HEK293 (cell line): Measurements from ENCODE around the gene PLPP1.

Source experiments
- TCF7L2 ChIP-seq: IDR thresholded peaks from 2 replicates; pipeline ENCODE4 v1.6.1; 2011; ENCODE audit warnings: low read depth, mild to moderate bottlenecking, inconsistent platforms, low read length, moderate library complexity, borderline replicate concordance
- ZNF175 ChIP-seq: fragments of 450-650 bp; formaldehyde crosslinking; IDR thresholded peaks from 2 replicates; pipeline ENCODE4 v1.5.1; 2016; ENCODE audit warnings: missing biosample characterization, missing genetic modification characterization
- ZNF23 ChIP-seq: fragments of 450-650 bp; formaldehyde crosslinking; IDR thresholded peaks from 2 replicates; pipeline ENCODE4 v1.5.1; 2016; ENCODE audit warnings: missing biosample characterization, missing genetic modification characterization, borderline replicate concordance
- TF ChIP-seq, protein P1 (sequence below): fragments of 450-650 bp; formaldehyde crosslinking; IDR thresholded peaks from 2 replicates; pipeline ENCODE4 v1.5.1; 2016; ENCODE audit warnings: missing biosample characterization, missing genetic modification characterization
- TF ChIP-seq, protein P2 (sequence below): fragments of 450-650 bp; formaldehyde crosslinking; IDR thresholded peaks from 2 replicates; pipeline ENCODE4 v1.5.1; 2017; ENCODE audit warnings: missing biosample characterization, missing genetic modification characterization

DNA sequence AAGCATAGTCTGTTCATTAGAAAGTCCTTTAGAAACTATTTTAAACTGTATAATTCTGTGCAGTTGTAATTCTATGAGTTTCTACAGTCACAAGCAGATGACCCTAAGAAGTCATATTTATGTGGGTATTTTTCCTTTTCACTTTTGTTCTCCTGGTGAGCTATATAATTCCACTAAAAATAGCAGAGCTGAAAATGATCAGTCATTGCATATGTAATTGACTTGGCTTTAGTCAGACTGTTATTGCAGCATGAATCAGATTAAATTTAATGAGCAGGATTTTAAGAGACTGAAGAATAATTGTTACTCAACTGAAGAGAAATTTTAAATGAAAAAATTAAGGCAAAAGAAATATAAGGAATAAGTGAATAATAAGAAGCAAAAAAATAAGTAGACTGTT lies 118.5 kb downstream of the PLPP1 start:
- TF ChIP-seq, protein P1, sequence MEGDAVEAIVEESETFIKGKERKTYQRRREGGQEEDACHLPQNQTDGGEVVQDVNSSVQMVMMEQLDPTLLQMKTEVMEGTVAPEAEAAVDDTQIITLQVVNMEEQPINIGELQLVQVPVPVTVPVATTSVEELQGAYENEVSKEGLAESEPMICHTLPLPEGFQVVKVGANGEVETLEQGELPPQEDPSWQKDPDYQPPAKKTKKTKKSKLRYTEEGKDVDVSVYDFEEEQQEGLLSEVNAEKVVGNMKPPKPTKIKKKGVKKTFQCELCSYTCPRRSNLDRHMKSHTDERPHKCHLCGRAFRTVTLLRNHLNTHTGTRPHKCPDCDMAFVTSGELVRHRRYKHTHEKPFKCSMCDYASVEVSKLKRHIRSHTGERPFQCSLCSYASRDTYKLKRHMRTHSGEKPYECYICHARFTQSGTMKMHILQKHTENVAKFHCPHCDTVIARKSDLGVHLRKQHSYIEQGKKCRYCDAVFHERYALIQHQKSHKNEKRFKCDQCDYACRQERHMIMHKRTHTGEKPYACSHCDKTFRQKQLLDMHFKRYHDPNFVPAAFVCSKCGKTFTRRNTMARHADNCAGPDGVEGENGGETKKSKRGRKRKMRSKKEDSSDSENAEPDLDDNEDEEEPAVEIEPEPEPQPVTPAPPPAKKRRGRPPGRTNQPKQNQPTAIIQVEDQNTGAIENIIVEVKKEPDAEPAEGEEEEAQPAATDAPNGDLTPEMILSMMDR (tag by site-specific recombination): no peak
- TF ChIP-seq TCF7L2: no peak
- TF ChIP-seq ZNF23 (tag by site-specific recombination): no peak
- TF ChIP-seq, protein P2, sequence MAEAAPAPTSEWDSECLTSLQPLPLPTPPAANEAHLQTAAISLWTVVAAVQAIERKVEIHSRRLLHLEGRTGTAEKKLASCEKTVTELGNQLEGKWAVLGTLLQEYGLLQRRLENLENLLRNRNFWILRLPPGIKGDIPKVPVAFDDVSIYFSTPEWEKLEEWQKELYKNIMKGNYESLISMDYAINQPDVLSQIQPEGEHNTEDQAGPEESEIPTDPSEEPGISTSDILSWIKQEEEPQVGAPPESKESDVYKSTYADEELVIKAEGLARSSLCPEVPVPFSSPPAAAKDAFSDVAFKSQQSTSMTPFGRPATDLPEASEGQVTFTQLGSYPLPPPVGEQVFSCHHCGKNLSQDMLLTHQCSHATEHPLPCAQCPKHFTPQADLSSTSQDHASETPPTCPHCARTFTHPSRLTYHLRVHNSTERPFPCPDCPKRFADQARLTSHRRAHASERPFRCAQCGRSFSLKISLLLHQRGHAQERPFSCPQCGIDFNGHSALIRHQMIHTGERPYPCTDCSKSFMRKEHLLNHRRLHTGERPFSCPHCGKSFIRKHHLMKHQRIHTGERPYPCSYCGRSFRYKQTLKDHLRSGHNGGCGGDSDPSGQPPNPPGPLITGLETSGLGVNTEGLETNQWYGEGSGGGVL: no peak
- no peak for TF ChIP-seq ZNF175
